ENCODE measurements around the gene TBX4. TPM values are rescaled to one million over a fixed set of nuclear protein-coding genes. Genes with fewer than 3 reads are reported as not detected.
A peak's percentile ranks its signal among the peaks of the same experiment; 100 is the strongest.

Gene TBX4
- total and polyA plus RNA-seq, 2 of the 13 experiments (the other 11 are each of a cell fraction or from before 2014, with no cell fraction given): 0.11 to 1.1 TPM

DNA sequence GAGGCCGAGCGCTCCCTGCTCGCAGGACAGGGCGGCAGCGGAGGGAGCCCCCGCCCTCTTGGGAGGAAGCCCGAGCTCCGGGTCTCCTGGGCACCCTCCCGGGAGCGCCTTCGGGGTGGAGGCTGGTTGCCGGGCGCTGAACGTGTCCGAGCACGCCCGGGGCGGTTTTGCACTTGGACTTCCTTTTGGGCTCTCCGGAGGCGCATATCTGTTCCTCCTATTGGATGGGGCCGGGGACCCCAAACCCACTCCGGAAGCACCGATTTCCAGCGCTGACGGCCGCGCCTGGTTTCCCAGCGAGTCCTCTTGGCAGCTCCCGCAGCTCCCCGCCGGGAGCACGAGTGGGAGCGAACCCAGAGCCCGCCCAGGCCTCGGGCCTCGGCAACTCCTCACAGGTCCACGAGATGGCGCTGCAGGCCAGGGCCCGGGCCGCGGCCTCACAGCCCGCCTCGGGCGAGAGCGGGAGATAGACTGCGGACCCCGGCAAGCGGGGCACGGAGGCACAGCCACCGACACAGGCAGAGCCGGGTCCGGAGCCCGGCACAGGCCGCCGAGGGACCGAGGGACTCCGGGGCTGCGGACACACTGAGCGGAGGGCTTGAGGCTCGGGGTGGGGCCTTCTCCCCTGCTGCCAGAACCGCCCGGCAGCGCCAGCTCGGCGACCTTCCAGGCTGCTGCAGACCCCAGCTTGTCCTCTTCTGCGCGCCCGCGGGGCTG lies 39.9 kb upstream of the TBX4 start (continued):
- TF ChIP-seq ZNF281 (CRISPR knock-in tag; IDR thresholded peaks at IDR 0.05; ENCODE audit: borderline replicate concordance) (no peak; the same call in 1 of the 2 replicates), ZNF713 (CRISPR knock-in tag; IDR thresholded peaks at IDR 0.05) (no peak; the same call in 1 of the 2 replicates), ZNF496 (CRISPR knock-in tag; IDR thresholded peaks at IDR 0.05; ENCODE audit: insufficient replicate concordance) (no peak), IKZF5 (CRISPR knock-in tag; IDR thresholded peaks at IDR 0.05) (peak; percentile 82), DNMT3B (CRISPR knock-in tag; conservative IDR thresholded peaks at IDR 0.05) (no peak), RFX5 (IDR thresholded peaks at IDR 0.05; ENCODE audit: low read depth, low read length) (no peak), SPEN (CRISPR knock-in tag; IDR thresholded peaks at IDR 0.05; ENCODE audit: low read depth) (peak; percentile 79), ZNF407 (CRISPR knock-in tag; IDR thresholded peaks at IDR 0.05; ENCODE audit: not compliant biosample characterization) (peak; percentile 96), JUND (CRISPR knock-in tag; IDR thresholded peaks at IDR 0.05) (no peak), MEF2D (CRISPR knock-in tag; IDR thresholded peaks at IDR 0.05) (peak; percentile 62; the same call in 1 of the 2 replicates), ARNT (IDR thresholded peaks at IDR 0.05) (no peak), GRHL1 (CRISPR knock-in tag; conservative IDR thresholded peaks at IDR 0.05) (no peak), SRY (CRISPR knock-in tag; IDR thresholded peaks at IDR 0.05) (peak; percentile 84; the same call in 1 of the 2 replicates)
- TF ChIP-seq, protein P1, sequence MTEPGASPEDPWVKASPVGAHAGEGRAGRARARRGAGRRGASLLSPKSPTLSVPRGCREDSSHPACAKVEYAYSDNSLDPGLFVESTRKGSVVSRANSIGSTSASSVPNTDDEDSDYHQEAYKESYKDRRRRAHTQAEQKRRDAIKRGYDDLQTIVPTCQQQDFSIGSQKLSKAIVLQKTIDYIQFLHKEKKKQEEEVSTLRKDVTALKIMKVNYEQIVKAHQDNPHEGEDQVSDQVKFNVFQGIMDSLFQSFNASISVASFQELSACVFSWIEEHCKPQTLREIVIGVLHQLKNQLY (CRISPR knock-in tag; IDR thresholded peaks at IDR 0.05): no peak

All from HepG2 (cell line).